Endothelial cell (in vitro differentiated cells): Measurements from ENCODE around the gene ACBD6. TPM values are rescaled to one million over a fixed set of nuclear protein-coding genes. Genes with fewer than 3 reads are reported as not detected.

Source experiments
- DNase-seq: peaks from one replicate; pipeline ENCODE4 v3.0.0; 2021; ENCODE audit warnings: low spot score
- H3K27ac Mint-ChIP-seq: one replicate; pipeline ENCODE4 v1.8.0; 2021; ENCODE audit warnings: mixed read lengths, inconsistent platforms; ENCODE audit not compliant: unreplicated experiment
- H3K27me3 Mint-ChIP-seq: one replicate; pipeline ENCODE4 v1.8.0; 2021; ENCODE audit warnings: mild to moderate bottlenecking, moderate library complexity, mixed read lengths, inconsistent platforms; ENCODE audit not compliant: unreplicated experiment
- H3K36me3 Mint-ChIP-seq: one replicate; pipeline ENCODE4 v1.8.0; 2021; ENCODE audit warnings: mild to moderate bottlenecking, low read depth, mixed read lengths, inconsistent platforms; ENCODE audit not compliant: unreplicated experiment
- H3K4me1 Mint-ChIP-seq: one replicate; pipeline ENCODE4 v1.8.0; 2021; ENCODE audit warnings: mild to moderate bottlenecking, mixed read lengths, inconsistent platforms; ENCODE audit not compliant: unreplicated experiment
- H3K4me3 Mint-ChIP-seq: one replicate; pipeline ENCODE4 v1.8.0; 2021; ENCODE audit warnings: mild to moderate bottlenecking, mixed read lengths, inconsistent platforms; ENCODE audit not compliant: unreplicated experiment
- H3K9me3 Mint-ChIP-seq: one replicate; pipeline ENCODE4 v1.8.0; 2021; ENCODE audit warnings: mixed read lengths, inconsistent platforms; ENCODE audit not compliant: unreplicated experiment
- microRNA-seq: library from miRNA; unstranded; fragments of <30 nt; microRNA quantifications from one replicate; pipeline ENCODE4, GENCODE V29; 2020; ENCODE audit not compliant: unreplicated experiment
- total RNA-seq: library from RNA; stranded (reverse); fragmentation: NEBNext Ultra II Directional; extraction: Animal tissue kit (Norgen Biotek cat#: 25700); gene quantifications from one replicate; pipeline ENCODE4 v1.2.1, GENCODE V29; 2021; ENCODE audit not compliant: unreplicated experiment
- TF ChIP-seq, protein P1 (sequence below): fragments of 200-600 bp; sonication (generic); IDR thresholded peaks from one replicate; pipeline ENCODE4 v1.5.0; 2021; ENCODE audit warnings: antibody characterized with exemption; ENCODE audit not compliant: unreplicated experiment

The ACBD6 gene
- total RNA-seq, 1 donor from 2014 or later: 46.5 TPM

DNA sequence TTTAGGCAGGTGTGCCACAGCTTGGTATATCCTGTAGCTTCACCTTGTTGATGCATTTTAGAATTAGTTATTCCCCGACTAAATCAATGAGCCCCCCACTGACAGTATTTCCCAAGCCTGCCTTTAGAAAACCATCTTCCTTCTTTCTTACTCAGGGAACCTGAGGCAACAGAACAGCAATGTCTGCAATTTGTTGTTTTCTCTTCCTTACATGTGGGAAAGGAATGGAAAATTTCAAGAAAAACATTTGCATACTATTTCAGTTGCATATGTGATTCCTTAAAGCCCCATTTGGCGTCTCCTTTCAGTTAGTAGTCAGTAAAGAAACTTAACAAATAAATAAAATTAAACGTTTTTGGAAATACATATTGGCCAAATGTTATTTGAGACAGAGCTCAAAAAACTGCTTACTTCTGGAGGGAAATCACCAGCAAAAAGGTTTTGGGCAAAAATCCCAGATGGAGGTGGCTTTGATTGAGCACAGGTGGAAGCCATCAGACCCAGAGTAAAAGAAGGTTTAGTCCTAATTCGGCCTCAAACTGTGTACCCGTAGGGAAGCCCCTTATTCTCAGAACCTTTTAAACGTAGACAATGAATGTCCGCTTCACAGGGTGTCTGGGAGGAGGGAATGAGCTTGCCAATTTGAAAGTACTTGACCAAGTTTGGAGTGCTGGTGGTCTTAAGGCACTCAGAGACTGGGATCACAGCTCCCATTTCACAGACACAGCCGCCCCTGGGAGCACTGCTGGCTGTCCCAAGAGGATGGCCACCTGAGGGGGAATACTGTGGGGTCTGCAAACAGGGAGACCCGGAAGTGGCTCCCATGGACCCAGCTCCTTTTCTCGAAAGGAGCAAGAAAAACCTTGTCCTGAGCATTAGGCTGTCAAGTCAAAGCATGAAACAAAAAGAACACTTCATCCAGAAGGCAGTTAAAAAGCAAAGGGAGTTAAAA, 263.0 kb downstream of the ACBD6 start:
- H3K4me3 Mint-ChIP-seq: no peak overlapping the region

DNA sequence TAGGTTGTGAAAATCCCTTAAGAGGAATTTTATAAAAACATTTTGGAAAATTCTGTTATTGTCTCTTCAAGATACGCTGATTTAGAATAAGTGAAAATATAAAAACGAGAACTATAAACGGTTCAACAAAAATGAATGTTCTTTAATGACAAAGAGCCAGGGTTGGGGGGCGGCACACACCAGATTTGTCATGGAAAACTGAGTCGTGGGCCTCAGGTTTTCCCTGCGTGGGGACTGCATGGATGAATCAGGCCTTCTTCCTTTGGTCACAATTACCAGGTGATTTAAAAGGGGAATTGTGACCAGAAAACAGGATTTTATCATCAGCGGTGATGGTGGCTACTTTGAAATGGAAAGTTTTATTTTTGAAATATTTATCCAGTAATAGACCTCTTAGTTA, 263.7 kb downstream of the ACBD6 start:
- H3K36me3 Mint-ChIP-seq: no peaks in the 10 kb centered on the region
- no peak overlapping the region for H3K4me3 Mint-ChIP-seq
- no peak for DNase-seq
- H3K9me3 Mint-ChIP-seq: no peaks in the 10 kb centered on the region
- peaks cover 22% of the 10 kb centered on the region for H3K27me3 Mint-ChIP-seq
- TF ChIP-seq, protein P1, sequence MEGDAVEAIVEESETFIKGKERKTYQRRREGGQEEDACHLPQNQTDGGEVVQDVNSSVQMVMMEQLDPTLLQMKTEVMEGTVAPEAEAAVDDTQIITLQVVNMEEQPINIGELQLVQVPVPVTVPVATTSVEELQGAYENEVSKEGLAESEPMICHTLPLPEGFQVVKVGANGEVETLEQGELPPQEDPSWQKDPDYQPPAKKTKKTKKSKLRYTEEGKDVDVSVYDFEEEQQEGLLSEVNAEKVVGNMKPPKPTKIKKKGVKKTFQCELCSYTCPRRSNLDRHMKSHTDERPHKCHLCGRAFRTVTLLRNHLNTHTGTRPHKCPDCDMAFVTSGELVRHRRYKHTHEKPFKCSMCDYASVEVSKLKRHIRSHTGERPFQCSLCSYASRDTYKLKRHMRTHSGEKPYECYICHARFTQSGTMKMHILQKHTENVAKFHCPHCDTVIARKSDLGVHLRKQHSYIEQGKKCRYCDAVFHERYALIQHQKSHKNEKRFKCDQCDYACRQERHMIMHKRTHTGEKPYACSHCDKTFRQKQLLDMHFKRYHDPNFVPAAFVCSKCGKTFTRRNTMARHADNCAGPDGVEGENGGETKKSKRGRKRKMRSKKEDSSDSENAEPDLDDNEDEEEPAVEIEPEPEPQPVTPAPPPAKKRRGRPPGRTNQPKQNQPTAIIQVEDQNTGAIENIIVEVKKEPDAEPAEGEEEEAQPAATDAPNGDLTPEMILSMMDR: no peak
- H3K27ac Mint-ChIP-seq: no peak overlapping the region
- H3K4me1 Mint-ChIP-seq: peaks cover 16% of the 10 kb centered on the region

More for the DNA sequence above, 263.0 kb downstream of the ACBD6 start:
- Mint-ChIP-seq H3K36me3 (no peaks in the 10 kb centered on the region), H3K4me1 (peaks cover 12% of the 10 kb centered on the region), H3K27me3 (peaks cover 18% of the 10 kb centered on the region), H3K9me3 (no peaks in the 10 kb centered on the region), H3K27ac (no peak overlapping the region)
- TF ChIP-seq, protein P1: no peak
- no peak for DNase-seq

Small RNA genes lying within 50 kb of the gene (microRNA-seq; reads per million reads assigned to microRNA genes)
- not detected for gene MIR3121

Other genes starting within 250 kb of the ACBD6 start
- gene OVAAL, start 56.4 kb upstream of the ACBD6 start, total RNA-seq: not detected
- 71.8 TPM for gene XPR1, start 129.4 kb upstream of the ACBD6 start, total RNA-seq